HG03064 (cell line): ENCODE measurements around the gene FAM168A.

Experiments
- ATAC-seq: cut with Tn5 transposase; IDR thresholded peaks from one replicate; pipeline ENCODE4 v1.9.1; 2021; ENCODE audit warnings: low read depth; ENCODE audit not compliant: unreplicated experiment

The FAM168A gene

DNA sequence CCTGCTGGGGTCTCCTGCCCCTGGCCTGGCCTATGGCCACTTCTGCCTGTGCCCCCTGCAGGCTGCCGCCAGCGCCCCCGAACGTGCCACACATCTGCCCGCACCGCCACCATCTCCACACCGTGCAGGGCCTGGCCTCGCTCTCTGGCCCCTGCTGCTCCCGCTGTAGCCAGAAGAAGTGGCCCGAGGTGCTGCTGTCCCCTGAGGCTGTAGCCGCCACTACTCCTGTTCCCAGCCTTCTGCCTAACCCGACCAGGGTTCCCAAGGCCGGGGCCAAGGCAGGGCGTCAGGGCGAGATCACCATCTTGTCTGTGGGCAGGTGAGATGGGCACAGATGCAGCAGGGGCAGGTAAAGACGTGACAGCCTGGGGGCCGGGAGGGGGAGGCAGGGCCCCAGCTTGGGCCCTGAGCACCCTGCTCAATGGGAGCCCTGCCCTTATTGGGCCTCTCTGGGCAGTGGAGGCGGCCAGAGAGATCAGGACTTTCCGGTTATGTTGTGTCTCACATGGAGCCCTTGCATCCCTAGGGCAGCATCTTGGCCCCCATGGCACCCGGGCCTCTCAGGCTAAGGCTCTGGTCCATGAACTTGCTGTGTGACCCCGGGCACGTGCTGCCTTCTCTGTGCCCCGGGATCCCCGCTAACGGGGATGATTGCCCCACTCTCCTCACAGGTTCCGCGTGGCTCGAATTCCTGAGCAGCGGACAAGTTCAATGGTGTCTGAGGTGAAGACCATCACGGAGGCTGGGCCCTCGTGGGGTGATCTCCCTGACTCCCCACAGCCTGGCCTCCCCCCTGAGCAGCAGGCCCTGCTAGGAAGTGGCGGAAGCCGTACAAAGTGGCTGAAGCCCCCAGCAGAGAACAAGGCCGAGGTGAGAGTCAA lies 203.3 kb downstream of the FAM168A start:
- ATAC-seq = no peak

DNA sequence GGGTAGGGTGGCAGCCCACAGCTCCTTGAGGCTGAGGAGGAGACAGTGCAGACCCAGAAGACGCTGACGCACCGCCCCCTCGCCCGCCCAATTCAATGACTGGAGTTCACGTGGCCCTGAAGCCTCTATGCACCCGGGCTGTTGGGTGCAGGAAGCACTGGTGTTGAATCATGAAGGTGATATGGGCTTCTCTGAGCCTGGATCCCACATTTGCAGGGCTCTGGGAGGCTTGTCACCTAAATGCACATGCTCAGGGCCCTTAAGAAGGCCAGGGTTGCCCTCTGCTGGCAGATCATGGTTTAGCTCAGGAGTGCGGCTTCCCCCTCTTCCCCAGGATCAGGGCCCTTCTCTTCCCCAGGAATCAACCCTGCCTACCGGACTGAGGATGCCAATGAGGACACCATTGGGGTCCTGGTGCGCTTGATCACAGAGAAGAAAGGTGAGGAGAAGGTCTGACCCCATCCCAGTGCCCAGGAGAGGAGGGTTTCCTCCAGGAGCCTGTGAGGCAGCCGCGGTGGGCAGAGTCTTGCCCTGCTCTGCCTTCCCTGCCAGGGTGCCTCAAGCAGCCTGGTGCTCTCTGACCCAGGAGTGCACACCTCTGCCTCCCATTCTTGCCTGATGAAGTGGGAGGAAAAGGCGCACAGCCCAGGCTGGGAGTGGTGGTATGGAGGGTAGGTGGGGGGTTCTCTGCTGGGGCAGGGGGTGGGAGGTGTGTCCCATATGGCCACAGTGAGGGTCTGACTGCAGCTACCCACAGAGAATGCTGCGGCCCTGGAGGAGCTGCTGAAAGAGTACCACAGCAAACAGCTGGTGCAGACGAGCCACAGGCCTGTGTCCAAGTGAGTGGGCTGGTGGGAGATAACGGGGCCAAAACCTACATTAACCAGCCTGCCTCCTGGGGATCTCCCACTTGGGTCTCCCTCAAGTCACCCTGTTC lies 204.2 kb downstream of the FAM168A start:
- no peak for ATAC-seq

DNA sequence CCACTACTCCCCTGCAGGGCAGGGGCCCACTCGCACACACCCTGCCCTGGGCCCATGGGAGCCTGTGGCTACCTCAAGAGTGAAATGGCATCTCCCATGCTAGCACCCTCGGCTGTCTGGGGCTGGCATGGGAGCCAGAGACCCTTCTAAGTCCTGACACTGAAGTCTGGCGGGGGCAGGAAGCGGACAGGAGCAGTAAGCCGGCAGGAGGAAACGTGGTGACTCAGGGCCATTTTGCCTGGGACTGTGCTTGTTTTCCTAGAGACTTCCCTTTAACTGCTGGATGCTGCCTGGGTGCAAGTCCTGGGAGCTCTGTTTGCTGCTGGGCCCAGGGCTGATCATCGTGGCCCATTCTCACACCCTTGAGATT lies 204.9 kb downstream of the FAM168A start:
- ATAC-seq = no peak

- ATAC-seq = no peak
These were observed 205.6 kb downstream of the FAM168A start for GRCh38 chr11:73392108-73393010.

GRCh38 chr11:73391665-73392064 lies 206.2 kb downstream of the FAM168A start:
- ATAC-seq = no peak

- no peak for ATAC-seq
These were observed 207.0 kb downstream of the FAM168A start for GRCh38 chr11:73390601-73391565.

GRCh38 chr11:73389916-73390315 lies 208.0 kb downstream of the FAM168A start:
- no peak for ATAC-seq

DNA sequence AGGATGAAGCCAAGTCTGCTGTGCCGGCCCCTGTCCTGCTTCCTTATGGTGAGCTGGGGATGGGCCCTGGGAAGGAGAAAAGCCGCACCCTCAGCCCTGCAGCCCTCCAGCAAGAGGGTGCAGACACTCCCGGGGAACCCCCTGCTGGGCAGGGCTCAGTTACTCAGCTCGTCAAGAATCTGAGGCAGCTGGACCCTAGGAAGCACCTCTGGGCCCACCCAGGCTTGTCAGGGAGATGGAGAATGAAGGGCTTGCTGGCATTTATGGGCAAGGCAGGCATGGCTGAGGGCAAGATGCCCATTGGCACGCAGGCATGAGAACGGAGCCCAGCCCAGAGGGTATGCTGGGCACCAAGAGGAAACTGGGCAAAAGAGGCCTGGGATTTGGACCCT lies 208.8 kb downstream of the FAM168A start:
- ATAC-seq = no peak

DNA sequence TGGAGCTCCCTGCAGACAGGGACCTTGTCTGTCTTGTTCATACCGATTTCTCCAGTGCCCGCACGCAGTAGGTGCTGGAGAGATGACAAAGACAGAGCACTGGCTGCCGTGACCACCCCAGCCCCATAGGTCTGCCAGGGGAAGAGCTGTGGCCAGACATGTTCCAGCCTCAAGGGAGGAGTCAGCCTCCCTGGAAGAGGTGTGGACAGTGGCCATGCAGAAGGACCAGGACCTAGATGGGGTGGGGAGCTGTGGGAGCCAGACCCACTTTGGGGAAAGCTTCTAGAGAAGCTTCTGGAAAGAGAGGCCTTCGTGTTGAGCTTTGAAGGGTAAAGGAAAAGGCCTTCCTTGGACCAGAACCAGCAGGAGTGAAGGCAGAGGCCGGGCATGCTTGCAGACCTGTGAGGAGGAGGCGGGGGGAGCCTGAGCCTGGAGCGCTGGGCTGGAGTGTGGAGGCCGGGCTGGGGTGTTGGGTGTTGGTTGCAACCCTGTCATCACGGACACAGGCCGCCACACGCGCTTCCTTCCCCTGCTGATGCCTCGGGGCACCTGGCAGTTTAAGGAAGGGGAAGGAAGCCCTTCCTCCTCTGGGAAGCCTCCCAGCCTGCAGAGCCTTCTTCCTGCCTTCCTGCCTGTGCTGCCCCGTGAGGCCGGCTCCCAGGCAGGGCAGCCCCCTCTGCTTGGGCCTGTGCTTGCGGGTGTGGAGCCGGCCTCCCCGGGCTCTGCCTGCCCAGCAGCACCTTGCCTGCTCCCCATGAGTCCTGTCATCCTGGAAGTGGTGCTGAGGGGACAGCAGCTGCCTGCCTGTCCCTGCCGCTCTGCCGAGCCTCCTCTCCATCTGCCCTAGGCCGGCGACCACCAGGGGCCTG lies 209.4 kb downstream of the FAM168A start:
- no peak for ATAC-seq

DNA sequence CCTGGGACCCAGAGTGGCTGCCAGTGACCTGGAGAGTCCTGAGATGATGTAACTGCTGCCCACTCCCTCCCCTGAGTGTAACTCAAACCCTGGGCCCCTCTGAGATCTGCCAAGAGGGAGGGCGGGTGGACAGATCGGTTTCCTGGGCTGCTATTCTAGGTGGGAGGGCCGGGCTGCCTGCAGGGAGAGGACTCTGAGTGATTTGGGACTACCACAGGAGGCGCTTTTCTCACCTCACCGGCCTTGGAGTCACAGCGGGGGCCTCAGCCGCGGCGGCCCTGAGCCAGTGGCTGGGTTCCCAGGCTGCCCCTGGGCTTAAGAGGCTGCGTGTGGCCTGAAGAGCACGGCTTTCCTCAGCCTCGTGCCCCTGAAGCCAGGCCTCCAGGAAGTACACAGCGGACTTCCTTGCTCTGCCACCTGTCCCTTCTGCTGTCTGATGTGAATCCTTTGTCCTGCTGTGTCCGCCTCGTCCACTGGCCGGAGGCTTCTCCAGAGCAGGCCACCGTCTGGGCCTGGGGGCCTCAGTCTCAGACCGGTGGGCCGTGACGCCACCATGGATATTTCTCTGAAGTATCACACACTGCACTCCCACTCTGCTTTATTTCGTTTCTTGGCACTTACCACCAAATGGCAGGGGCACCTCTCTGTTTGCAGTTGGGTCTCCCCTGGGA lies 210.2 kb downstream of the FAM168A start:
- no peak for ATAC-seq

DNA sequence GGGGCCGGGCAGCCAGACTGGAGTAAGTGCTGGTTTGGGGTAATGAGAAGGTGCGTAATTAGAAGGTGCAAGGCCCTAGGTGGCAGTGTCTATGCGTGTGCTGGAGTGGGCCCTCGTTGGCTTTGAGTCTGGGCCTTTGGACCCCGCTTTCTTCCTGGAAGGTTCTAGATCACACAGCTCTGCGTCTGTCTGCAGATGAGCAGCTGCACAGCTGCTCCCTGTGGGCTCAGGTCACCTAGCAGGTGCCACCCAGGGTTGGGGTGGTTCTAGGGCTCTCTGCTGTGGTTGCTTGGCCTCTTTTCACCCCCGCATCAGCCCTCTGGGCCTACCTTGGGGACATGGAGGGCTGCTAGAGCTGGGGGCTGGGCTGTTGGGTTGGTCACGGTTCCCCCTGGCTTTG lies 211.4 kb downstream of the FAM168A start:
- no peak for ATAC-seq

GRCh38 chr11:73386016-73386415 lies 211.9 kb downstream of the FAM168A start:
- ATAC-seq = no peak

DNA sequence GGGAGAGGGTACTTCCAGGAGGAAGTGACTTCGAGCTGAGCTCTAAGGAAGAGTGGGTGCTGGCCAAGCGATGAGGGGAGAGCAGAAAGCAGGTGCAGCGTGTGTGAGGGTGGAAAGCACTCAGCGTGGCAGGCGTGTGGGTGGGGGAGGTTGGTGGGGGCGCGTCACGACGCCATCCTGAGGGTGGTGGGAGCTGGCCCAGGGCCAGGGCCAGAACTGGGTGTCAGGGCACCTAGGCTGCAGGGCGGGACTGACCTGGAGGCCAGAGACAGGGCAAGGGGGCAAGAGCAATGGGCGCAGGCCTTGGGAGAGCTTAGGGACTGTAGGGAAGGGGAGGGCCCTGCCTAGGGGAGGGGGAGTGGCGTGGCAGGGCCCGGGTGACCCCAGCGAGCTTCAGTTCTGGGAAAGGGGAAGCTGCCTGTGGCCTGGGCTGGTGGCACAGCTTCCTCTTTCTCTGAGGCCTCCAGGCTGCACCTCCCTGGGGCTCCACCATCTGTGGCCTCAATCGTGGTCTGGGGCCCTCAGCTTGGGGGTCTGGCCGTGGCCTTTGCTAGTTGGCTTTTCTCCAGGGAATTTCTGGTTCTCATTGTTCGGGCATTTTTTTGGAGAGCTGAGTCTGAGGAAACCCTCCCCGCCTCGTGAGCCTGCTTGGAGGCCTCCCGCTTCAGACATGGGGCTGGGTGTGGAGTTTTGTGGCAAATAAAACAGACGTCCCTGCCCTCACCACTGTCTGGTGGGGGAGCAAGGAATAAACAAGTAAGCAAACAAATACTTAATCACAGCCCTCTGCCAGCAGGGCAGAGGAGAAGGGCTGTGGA lies 212.8 kb downstream of the FAM168A start:
- no peak for ATAC-seq

GRCh38 chr11:73384531-73384871 lies 213.4 kb downstream of the FAM168A start:
- ATAC-seq = no peak

- ATAC-seq = no peak
These were observed 213.8 kb downstream of the FAM168A start for GRCh38 chr11:73384125-73384441.

DNA sequence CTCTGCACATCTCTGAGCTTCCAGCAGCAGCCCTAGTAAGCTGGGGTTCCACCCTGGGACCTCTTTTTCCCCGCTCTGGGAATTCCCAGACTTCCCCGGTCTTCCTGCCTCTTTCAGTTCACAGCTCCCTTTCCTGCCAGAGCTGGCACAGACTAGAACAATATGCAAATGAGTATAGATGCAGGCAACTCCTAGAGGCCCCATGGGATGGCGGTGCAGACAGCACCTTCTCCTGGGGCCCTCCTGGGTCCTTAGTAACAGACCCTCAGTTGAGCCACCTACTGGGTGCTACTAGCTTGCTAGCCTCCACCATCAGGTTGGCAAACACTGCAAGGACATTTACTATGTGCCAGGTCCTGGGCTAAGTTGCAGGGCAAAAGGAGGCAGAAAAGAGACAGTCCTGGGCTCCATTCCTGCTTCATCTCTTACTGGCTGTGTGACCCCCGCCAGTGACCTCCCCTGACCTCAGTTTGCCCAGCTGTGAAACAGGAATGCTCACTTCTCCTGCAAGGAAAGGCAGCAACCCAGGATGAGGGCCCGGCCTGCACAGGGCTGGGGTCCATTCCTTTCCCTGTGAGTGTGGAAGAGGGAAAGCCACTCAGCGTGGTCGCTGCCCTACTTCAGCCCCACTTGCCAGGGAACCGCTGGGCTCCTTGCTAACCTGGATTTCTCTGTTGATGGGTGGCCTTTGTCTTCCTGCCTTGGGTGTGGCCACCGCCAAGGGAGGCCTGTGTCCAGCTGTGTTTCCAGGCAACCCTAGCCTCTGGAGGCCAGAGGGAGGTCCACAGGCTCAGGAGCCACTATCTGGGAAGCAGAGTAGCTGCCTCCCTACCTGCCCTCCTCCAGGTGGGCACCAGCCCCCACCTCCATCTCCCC lies 214.4 kb downstream of the FAM168A start:
- ATAC-seq = no peak
